ENCODE results near the gene MARS1.
"Not testable (repeated sequence)": the region's sequence is repeated elsewhere in the genome, so short reads cannot be mapped to it uniquely, and the experiment has no call there.

MARS1 gene

GRCh38 chr12:57551637-57552305 lies 63.9 kb downstream of the MARS1 start:
- DNase-seq (ENCODE audit: low spot score) = no peak

- no peak for DNase-seq (ENCODE audit: low spot score)
Observed at GRCh38 chr12:57552306-57552651, 64.4 kb downstream of the MARS1 start.

- peak; percentile 68 for DNase-seq (ENCODE audit: low spot score)
Observed at GRCh38 chr12:57552835-57553313, 65.0 kb downstream of the MARS1 start.

GRCh38 chr12:57553343-57554202 lies 65.7 kb downstream of the MARS1 start:
- no peak for DNase-seq (ENCODE audit: low spot score)

GRCh38 chr12:57554453-57554852 lies 66.6 kb downstream of the MARS1 start:
- no peak for DNase-seq (ENCODE audit: low spot score)

- DNase-seq (ENCODE audit: low spot score) = no peak
Observed at GRCh38 chr12:57554897-57555296, 67.0 kb downstream of the MARS1 start.

- no peak for DNase-seq (ENCODE audit: low spot score)
Observed at GRCh38 chr12:57558864-57559263, 71.0 kb downstream of the MARS1 start.

GRCh38 chr12:57560516-57560915 lies 72.6 kb downstream of the MARS1 start:
- no peak for DNase-seq (ENCODE audit: low spot score)

GRCh38 chr12:57561117-57561516 lies 73.2 kb downstream of the MARS1 start:
- not testable (repeated sequence) for DNase-seq (ENCODE audit: low spot score)

- no peak for DNase-seq (ENCODE audit: low spot score)
Observed at GRCh38 chr12:57563358-57563757, 75.5 kb downstream of the MARS1 start.

GRCh38 chr12:57564178-57564740 lies 76.4 kb downstream of the MARS1 start:
- no peak for DNase-seq (ENCODE audit: low spot score)
